Measurements from ENCODE around the gene MOV10L1.

The MOV10L1 gene

GRCh38 chr22:50151571-50152537 is 62.0 kb downstream of the MOV10L1 start:
- Histone ChIP-seq H3F3A (ENCODE audit: insufficient read depth, low read length) (no peaks in the 10 kb centered on the region), H3K9me2 (ENCODE audit: low read depth, low read length) (no peaks in the 10 kb centered on the region)
- TF ChIP-seq EZH2 (IDR thresholded peaks at IDR 0.05; ENCODE audit: borderline replicate concordance, low read length) (no peak), CTCF (IDR thresholded peaks at IDR 0.05; ENCODE audit: low read length) (no peak)

DNA sequence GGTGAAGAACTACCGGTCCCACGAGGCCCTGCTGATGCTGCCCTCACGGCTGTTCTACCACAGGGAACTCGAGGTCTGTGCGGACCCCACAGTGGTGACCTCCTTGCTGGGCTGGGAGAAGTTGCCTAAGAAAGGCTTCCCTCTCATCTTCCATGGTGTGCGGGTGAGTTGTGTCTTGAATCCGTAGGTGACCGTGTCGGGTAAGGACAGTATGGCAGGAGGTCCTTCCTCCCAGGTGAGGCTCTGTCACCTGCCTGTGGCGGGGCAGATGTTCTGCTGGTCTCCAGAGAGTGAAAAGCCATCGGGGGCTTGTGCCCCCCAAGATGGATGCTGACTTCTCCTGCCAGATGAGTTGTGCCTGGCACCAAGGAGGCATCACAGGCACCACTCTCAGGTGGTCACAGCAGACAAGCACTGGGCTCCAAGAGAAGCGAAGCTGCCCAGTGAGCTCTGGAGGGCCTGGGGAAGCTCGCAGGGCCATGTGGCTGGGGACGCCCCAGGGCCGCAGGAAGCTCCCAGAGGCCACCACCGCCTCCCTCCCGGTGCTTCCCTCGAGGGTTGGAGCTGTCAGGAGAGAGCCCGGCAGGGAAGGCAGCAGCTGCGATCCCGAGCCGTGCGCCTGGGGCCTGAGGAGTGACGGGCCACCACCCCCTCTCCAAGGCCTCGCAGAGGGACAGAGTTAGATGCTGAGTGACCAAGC is 63.4 kb downstream of the MOV10L1 start:
- H3K27me3 ChIP-seq (ENCODE audit: insufficient read depth, low read length): peaks cover 17% of the 10 kb centered on the region; the same call in 1 of the 2 replicates
- no peak overlapping the region for H3K4me2 ChIP-seq (ENCODE audit: low read length)
- no peaks in the 10 kb centered on the region for H3K9me3 ChIP-seq (ENCODE audit: low read length)
- no peaks in the 10 kb centered on the region for H3K9me2 ChIP-seq (ENCODE audit: low read depth, low read length)
- H3K36me3 ChIP-seq (ENCODE audit: insufficient read depth, low read length): no peaks in the 10 kb centered on the region
- no peak for TF ChIP-seq CTCF (IDR thresholded peaks at IDR 0.05; ENCODE audit: low read length)
- TF ChIP-seq EZH2 (IDR thresholded peaks at IDR 0.05; ENCODE audit: borderline replicate concordance, low read length): no peak
- no peaks in the 10 kb centered on the region for H3K79me2 ChIP-seq (ENCODE audit: insufficient read depth, low read length)
- no peak overlapping the region for H2AFZ ChIP-seq (ENCODE audit: low read length)
- no peaks in the 10 kb centered on the region for H3F3A ChIP-seq (ENCODE audit: insufficient read depth, low read length)
- no peak overlapping the region for H3K4me3 ChIP-seq (ENCODE audit: low read depth, low read length, poor library complexity, severe bottlenecking)
- H4K20me1 ChIP-seq (ENCODE audit: insufficient read depth, low read length): no peaks in the 10 kb centered on the region
- H3K27ac ChIP-seq (ENCODE audit: low read depth, low read length, poor library complexity, severe bottlenecking): no peak overlapping the region
- no peak overlapping the region for H3K9ac ChIP-seq (ENCODE audit: low read length)
- peaks cover 10% of the 10 kb centered on the region for H3K4me1 ChIP-seq (ENCODE audit: insufficient read depth, low read length, severe bottlenecking)

More at GRCh38 chr22:50151571-50152537, 62.0 kb downstream of the MOV10L1 start:
- Histone ChIP-seq H3K9me3 (ENCODE audit: low read length) (no peaks in the 10 kb centered on the region), H3K36me3 (ENCODE audit: insufficient read depth, low read length) (no peaks in the 10 kb centered on the region), H3K4me3 (ENCODE audit: low read depth, low read length, poor library complexity, severe bottlenecking) (no peak overlapping the region), H3K9ac (ENCODE audit: low read length) (no peak overlapping the region), H3K27me3 (ENCODE audit: insufficient read depth, low read length) (peaks cover 17% of the 10 kb centered on the region; the same call in 1 of the 2 replicates), H3K27ac (ENCODE audit: low read depth, low read length, poor library complexity, severe bottlenecking) (no peak overlapping the region), H4K20me1 (ENCODE audit: insufficient read depth, low read length) (no peaks in the 10 kb centered on the region), H3K79me2 (ENCODE audit: insufficient read depth, low read length) (no peaks in the 10 kb centered on the region), H3K4me2 (ENCODE audit: low read length) (no peak overlapping the region), H3K4me1 (ENCODE audit: insufficient read depth, low read length, severe bottlenecking) (peaks cover 22% of the 10 kb centered on the region), H2AFZ (ENCODE audit: low read length) (no peak overlapping the region)

DNA sequence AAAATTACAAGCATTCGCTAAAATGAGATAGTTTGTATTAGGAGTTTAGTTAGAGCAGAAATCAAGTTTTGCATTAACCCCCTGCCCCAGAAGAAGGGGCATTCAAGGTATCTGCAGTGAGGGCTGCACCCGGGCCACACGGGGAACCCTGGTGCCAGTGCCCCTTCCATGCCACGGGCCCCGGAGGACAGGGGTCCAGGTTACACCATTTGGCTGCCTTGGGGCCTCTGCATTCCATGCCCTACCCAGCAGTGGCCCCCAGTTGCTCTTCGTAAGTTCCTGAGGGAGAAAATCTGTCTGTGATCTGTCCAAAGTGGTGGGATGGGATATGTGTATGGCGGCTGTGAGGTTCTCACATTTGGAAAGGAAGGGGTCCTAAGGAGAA is 63.9 kb downstream of the MOV10L1 start:
- Histone ChIP-seq H3K36me3 (ENCODE audit: insufficient read depth, low read length) (no peaks in the 10 kb centered on the region), H3K9me2 (ENCODE audit: low read depth, low read length) (no peaks in the 10 kb centered on the region), H3K4me3 (ENCODE audit: low read depth, low read length, poor library complexity, severe bottlenecking) (no peak overlapping the region), H3K79me2 (ENCODE audit: insufficient read depth, low read length) (no peaks in the 10 kb centered on the region), H3K27me3 (ENCODE audit: insufficient read depth, low read length) (peaks cover 17% of the 10 kb centered on the region; the same call in 1 of the 2 replicates), H4K20me1 (ENCODE audit: insufficient read depth, low read length) (no peaks in the 10 kb centered on the region), H3F3A (ENCODE audit: insufficient read depth, low read length) (no peaks in the 10 kb centered on the region), H3K9ac (ENCODE audit: low read length) (no peak overlapping the region), H3K4me2 (ENCODE audit: low read length) (no peak overlapping the region), H3K27ac (ENCODE audit: low read depth, low read length, poor library complexity, severe bottlenecking) (no peak overlapping the region), H2AFZ (ENCODE audit: low read length) (no peak overlapping the region), H3K4me1 (ENCODE audit: insufficient read depth, low read length, severe bottlenecking) (peaks cover 8% of the 10 kb centered on the region), H3K9me3 (ENCODE audit: low read length) (no peaks in the 10 kb centered on the region)
- TF ChIP-seq CTCF (IDR thresholded peaks at IDR 0.05; ENCODE audit: low read length): no peak
- TF ChIP-seq EZH2 (IDR thresholded peaks at IDR 0.05; ENCODE audit: borderline replicate concordance, low read length): no peak
